HepG2 (cell line): ENCODE data around the gene MTRF1. TPM values are rescaled to one million over a fixed set of nuclear protein-coding genes. Genes with fewer than 3 reads are reported as not detected.

Source experiments
- FOXJ3 ChIP-seq: sonication (generic); formaldehyde crosslinking; IDR thresholded peaks from 2 replicates; pipeline ENCODE4 v1.4.0; 2020; ENCODE audit warnings: missing genetic modification reagents, mild to moderate bottlenecking, borderline replicate concordance
- KLF11 ChIP-seq: IDR thresholded peaks from 2 replicates; pipeline ENCODE4 v1.6.1; 2016; ENCODE audit warnings: missing compliant biosample characterization
- REL ChIP-seq: sonication (generic); formaldehyde crosslinking; conservative IDR thresholded peaks from 2 replicates; pipeline ENCODE4 v1.8.0; 2022; ENCODE audit warnings: mild to moderate bottlenecking, missing genetic modification reagents, moderate library complexity
- ZMAT3 ChIP-seq: sonication (generic); formaldehyde crosslinking; conservative IDR thresholded peaks from 2 replicates; pipeline ENCODE4 v1.7.0; 2021; ENCODE audit warnings: missing genetic modification reagents
- ZNF44 ChIP-seq: sonication (generic); formaldehyde crosslinking; IDR thresholded peaks from 2 replicates; pipeline ENCODE4 v1.5.1; 2020; ENCODE audit warnings: mild to moderate bottlenecking, missing genetic modification reagents
- polyA plus RNA-seq, 8 experiments: library from polyadenylated mRNA; depleted of rRNA in 3 of 8; stranded (reverse) in 7 of 8; unstranded in 1 of 8; fragments of >200 nt; fragmentation: Illumina TruSeq in 4 of 8; extraction: Trizol in 4 of 8; gene quantifications; 2 replicates each; pipeline versions ENCODE4 v1.2.1 to v1.2.3, GENCODE V29; 2011 to 2016; ENCODE audit warnings: low read depth in 4 of 8, missing spikeins in 1 of 8, mixed read lengths in 1 of 8; ENCODE audit not compliant: insufficient read depth in 1 of 8
- total RNA-seq, 5 experiments: library from RNA; depleted of rRNA; stranded (reverse); fragments of >200 nt; fragmentation: Illumina TruSeq; extraction: Trizol; gene quantifications; 2 replicates each; pipeline ENCODE4 v1.2.3, GENCODE V29; 2016; ENCODE audit warnings: low read depth in 1 of 5
- TF ChIP-seq, protein P1 (sequence below): sonication (generic); formaldehyde crosslinking; IDR thresholded peaks from 2 replicates; pipeline ENCODE4 v1.4.0; 2020; ENCODE audit warnings: missing genetic modification reagents
- TF ChIP-seq, protein P2 (sequence below): sonication (generic); formaldehyde crosslinking; IDR thresholded peaks from 2 replicates; pipeline ENCODE4 v1.5.0; 2020; ENCODE audit warnings: mild to moderate bottlenecking, missing genetic modification reagents, borderline replicate concordance
- TF ChIP-seq, protein P3 (sequence below): sonication (generic); formaldehyde crosslinking; IDR thresholded peaks from 2 replicates; pipeline ENCODE4 v1.4.0; 2020; ENCODE audit warnings: missing genetic modification reagents
- TF ChIP-seq, protein P4 (sequence below): sonication (generic); formaldehyde crosslinking; IDR thresholded peaks from 2 replicates; pipeline ENCODE4 v1.4.0; 2020; ENCODE audit warnings: mild to moderate bottlenecking, low read depth, missing genetic modification reagents

MTRF1 gene
- total and polyA plus RNA-seq, 2 of the 13 experiments (the other 11 are each of a cell fraction or from before 2014, with no cell fraction given) = 21.6 to 27.2 TPM

DNA sequence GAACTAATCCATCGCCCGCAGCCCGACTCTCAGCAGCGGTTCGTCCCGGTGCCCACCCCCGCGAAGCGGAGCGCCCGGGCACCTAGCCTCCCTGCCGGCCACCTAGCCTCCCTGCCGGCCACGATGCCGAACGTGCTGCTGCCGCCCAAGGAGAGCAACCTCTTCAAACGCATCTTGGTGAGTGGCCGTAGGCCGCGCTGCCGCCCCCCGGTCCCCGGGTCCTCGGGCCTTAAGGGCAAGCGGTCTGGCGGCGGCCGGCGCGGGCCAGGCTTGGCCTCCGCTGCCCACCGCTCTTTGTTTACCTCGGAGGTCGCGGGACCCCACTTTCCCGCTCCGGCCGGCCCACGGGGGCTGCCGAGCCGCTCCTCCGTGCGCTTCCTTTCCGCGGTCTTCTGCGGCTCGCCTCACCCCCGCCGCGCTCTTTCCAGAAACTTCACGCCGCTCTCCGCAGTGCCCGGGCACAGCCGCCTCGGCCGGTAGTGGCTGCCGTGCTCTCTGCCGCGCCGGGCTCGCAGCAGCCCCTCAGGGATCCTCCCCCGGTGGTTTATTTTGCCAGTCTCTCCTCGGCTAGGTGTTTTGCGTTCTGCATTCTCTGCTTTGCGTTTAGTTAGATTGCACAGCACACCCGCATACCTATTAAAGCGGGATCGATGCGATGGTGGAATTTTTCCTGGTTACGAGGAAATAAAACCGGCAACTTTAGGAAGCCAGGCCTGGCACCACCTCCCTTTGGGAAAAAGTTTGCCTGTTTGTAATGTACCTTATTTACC lies 48.2 kb upstream of the MTRF1 start (continued):
- TF ChIP-seq, protein P1, sequence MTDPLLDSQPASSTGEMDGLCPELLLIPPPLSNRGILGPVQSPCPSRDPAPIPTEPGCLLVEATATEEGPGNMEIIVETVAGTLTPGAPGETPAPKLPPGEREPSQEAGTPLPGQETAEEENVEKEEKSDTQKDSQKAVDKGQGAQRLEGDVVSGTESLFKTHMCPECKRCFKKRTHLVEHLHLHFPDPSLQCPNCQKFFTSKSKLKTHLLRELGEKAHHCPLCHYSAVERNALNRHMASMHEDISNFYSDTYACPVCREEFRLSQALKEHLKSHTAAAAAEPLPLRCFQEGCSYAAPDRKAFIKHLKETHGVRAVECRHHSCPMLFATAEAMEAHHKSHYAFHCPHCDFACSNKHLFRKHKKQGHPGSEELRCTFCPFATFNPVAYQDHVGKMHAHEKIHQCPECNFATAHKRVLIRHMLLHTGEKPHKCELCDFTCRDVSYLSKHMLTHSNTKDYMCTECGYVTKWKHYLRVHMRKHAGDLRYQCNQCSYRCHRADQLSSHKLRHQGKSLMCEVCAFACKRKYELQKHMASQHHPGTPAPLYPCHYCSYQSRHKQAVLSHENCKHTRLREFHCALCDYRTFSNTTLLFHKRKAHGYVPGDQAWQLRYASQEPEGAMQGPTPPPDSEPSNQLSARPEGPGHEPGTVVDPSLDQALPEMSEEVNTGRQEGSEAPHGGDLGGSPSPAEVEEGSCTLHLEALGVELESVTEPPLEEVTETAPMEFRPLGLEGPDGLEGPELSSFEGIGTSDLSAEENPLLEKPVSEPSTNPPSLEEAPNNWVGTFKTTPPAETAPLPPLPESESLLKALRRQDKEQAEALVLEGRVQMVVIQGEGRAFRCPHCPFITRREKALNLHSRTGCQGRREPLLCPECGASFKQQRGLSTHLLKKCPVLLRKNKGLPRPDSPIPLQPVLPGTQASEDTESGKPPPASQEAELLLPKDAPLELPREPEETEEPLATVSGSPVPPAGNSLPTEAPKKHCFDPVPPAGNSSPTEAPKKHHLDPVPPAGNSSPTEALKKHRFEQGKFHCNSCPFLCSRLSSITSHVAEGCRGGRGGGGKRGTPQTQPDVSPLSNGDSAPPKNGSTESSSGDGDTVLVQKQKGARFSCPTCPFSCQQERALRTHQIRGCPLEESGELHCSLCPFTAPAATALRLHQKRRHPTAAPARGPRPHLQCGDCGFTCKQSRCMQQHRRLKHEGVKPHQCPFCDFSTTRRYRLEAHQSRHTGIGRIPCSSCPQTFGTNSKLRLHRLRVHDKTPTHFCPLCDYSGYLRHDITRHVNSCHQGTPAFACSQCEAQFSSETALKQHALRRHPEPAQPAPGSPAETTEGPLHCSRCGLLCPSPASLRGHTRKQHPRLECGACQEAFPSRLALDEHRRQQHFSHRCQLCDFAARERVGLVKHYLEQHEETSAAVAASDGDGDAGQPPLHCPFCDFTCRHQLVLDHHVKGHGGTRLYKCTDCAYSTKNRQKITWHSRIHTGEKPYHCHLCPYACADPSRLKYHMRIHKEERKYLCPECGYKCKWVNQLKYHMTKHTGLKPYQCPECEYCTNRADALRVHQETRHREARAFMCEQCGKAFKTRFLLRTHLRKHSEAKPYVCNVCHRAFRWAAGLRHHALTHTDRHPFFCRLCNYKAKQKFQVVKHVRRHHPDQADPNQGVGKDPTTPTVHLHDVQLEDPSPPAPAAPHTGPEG (CRISPR knock-in tag) = peak; percentile 33; the same call in 1 of the 2 replicates
- TF ChIP-seq, protein P2, sequence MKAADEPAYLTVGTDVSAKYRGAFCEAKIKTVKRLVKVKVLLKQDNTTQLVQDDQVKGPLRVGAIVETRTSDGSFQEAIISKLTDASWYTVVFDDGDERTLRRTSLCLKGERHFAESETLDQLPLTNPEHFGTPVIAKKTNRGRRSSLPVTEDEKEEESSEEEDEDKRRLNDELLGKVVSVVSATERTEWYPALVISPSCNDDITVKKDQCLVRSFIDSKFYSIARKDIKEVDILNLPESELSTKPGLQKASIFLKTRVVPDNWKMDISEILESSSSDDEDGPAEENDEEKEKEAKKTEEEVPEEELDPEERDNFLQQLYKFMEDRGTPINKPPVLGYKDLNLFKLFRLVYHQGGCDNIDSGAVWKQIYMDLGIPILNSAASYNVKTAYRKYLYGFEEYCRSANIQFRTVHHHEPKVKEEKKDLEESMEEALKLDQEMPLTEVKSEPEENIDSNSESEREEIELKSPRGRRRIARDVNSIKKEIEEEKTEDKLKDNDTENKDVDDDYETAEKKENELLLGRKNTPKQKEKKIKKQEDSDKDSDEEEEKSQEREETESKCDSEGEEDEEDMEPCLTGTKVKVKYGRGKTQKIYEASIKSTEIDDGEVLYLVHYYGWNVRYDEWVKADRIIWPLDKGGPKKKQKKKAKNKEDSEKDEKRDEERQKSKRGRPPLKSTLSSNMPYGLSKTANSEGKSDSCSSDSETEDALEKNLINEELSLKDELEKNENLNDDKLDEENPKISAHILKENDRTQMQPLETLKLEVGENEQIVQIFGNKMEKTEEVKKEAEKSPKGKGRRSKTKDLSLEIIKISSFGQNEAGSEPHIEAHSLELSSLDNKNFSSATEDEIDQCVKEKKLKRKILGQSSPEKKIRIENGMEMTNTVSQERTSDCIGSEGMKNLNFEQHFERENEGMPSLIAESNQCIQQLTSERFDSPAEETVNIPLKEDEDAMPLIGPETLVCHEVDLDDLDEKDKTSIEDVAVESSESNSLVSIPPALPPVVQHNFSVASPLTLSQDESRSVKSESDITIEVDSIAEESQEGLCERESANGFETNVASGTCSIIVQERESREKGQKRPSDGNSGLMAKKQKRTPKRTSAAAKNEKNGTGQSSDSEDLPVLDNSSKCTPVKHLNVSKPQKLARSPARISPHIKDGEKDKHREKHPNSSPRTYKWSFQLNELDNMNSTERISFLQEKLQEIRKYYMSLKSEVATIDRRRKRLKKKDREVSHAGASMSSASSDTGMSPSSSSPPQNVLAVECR = peak; percentile 83
- TF ChIP-seq ZMAT3 = peak; percentile 92; the same call in 1 of the 2 replicates
- TF ChIP-seq KLF11 = no peak
- TF ChIP-seq, protein P3, sequence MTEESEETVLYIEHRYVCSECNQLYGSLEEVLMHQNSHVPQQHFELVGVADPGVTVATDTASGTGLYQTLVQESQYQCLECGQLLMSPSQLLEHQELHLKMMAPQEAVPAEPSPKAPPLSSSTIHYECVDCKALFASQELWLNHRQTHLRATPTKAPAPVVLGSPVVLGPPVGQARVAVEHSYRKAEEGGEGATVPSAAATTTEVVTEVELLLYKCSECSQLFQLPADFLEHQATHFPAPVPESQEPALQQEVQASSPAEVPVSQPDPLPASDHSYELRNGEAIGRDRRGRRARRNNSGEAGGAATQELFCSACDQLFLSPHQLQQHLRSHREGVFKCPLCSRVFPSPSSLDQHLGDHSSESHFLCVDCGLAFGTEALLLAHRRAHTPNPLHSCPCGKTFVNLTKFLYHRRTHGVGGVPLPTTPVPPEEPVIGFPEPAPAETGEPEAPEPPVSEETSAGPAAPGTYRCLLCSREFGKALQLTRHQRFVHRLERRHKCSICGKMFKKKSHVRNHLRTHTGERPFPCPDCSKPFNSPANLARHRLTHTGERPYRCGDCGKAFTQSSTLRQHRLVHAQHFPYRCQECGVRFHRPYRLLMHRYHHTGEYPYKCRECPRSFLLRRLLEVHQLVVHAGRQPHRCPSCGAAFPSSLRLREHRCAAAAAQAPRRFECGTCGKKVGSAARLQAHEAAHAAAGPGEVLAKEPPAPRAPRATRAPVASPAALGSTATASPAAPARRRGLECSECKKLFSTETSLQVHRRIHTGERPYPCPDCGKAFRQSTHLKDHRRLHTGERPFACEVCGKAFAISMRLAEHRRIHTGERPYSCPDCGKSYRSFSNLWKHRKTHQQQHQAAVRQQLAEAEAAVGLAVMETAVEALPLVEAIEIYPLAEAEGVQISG (CRISPR knock-in tag) = peak; percentile 44
- TF ChIP-seq REL (CRISPR knock-in tag) = 0 out of 2 replicates have a peak, but pooled peaks have one; percentile 54
- TF ChIP-seq, protein P4, sequence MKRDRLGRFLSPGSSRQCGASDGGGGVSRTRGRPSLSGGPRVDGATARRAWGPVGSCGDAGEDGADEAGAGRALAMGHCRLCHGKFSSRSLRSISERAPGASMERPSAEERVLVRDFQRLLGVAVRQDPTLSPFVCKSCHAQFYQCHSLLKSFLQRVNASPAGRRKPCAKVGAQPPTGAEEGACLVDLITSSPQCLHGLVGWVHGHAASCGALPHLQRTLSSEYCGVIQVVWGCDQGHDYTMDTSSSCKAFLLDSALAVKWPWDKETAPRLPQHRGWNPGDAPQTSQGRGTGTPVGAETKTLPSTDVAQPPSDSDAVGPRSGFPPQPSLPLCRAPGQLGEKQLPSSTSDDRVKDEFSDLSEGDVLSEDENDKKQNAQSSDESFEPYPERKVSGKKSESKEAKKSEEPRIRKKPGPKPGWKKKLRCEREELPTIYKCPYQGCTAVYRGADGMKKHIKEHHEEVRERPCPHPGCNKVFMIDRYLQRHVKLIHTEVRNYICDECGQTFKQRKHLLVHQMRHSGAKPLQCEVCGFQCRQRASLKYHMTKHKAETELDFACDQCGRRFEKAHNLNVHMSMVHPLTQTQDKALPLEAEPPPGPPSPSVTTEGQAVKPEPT (CRISPR knock-in tag) = no peak; the same call in 1 of the 2 replicates
- TF ChIP-seq FOXJ3 (CRISPR knock-in tag) = no peak
- no peak for TF ChIP-seq ZNF44 (CRISPR knock-in tag)
